H9 (cell line): Measurements from ENCODE around the gene LGR5. TPM values are rescaled to one million over a fixed set of nuclear protein-coding genes. Genes with fewer than 3 reads are reported as not detected.
A peak's percentile ranks its signal among the peaks of the same experiment; 100 is the strongest.

ENCODE experiments used
- DNase-seq: peaks from one replicate; pipeline ENCODE4 v3.0.0-alpha.2; 2017
- H2AFZ ChIP-seq: one replicate; pipeline ENCODE4 v1.6.1; 2013; ENCODE audit warnings: mild to moderate bottlenecking, low read length, control low read depth, moderate library complexity
- H2AK5ac ChIP-seq: 2 replicates; pipeline ENCODE4 v1.6.1; 2013; ENCODE audit warnings: low read length, control low read depth, mixed read lengths; ENCODE audit not compliant: insufficient read length
- H2BK120ac ChIP-seq: one replicate; pipeline ENCODE4 v1.6.1; 2013; ENCODE audit warnings: low read depth, mild to moderate bottlenecking, low read length, control low read depth, inconsistent platforms; ENCODE audit not compliant: poor library complexity, severe bottlenecking
- H2BK12ac ChIP-seq: 2 replicates; pipeline ENCODE4 v1.6.1; 2013; ENCODE audit warnings: low read length, control low read depth, mixed read lengths, low read depth; ENCODE audit not compliant: insufficient read length
- H2BK15ac ChIP-seq: 2 replicates; pipeline ENCODE4 v1.6.1; 2013; ENCODE audit warnings: low read depth, low read length, control low read depth
- H2BK20ac ChIP-seq: one replicate; pipeline ENCODE4 v1.6.1; 2013; ENCODE audit warnings: low read depth, mild to moderate bottlenecking, low read length, control low read depth, inconsistent platforms; ENCODE audit not compliant: poor library complexity, severe bottlenecking
- H2BK5ac ChIP-seq: 2 replicates; pipeline ENCODE4 v1.6.1; 2013; ENCODE audit warnings: low read length, control low read depth, mixed read lengths; ENCODE audit not compliant: insufficient read length
- H3K14ac ChIP-seq: 2 replicates; pipeline ENCODE4 v1.6.1; 2013; ENCODE audit warnings: low read length, control low read depth; ENCODE audit not compliant: insufficient read depth
- H3K18ac ChIP-seq: 2 replicates; pipeline ENCODE4 v1.6.1; 2013; ENCODE audit warnings: low read depth, mild to moderate bottlenecking, mixed read lengths, low read length, control low read depth; ENCODE audit not compliant: insufficient read length
- H3K23ac ChIP-seq: 2 replicates; pipeline ENCODE4 v1.6.1; 2013; ENCODE audit warnings: low read length, control low read depth, mixed read lengths, low read depth; ENCODE audit not compliant: insufficient read length
- H3K23me2 ChIP-seq: 2 replicates; pipeline ENCODE4 v1.6.1; 2013; ENCODE audit warnings: low read depth, mild to moderate bottlenecking, mixed read lengths, low read length, control low read depth; ENCODE audit not compliant: insufficient read length, poor library complexity, severe bottlenecking
- H3K27ac ChIP-seq: 2 replicates; pipeline ENCODE4 v1.5.1; 2013; ENCODE audit warnings: low read length, control low read depth, mixed read lengths, low read depth; ENCODE audit not compliant: insufficient read length
- H3K27me3 ChIP-seq: 2 replicates; pipeline ENCODE4 v1.6.1; 2013; ENCODE audit warnings: low read length, control low read depth, inconsistent platforms; ENCODE audit not compliant: insufficient read depth
- H3K4ac ChIP-seq: 2 replicates; pipeline ENCODE4 v1.6.1; 2013; ENCODE audit warnings: low read depth, mild to moderate bottlenecking, control low read depth, inconsistent platforms, low read length, moderate library complexity
- H3K4me1 ChIP-seq: 2 replicates; pipeline ENCODE4 v1.6.1; 2013; ENCODE audit warnings: low read length, control low read depth, inconsistent platforms; ENCODE audit not compliant: insufficient read depth
- H3K4me2 ChIP-seq: 2 replicates; pipeline ENCODE4 v1.6.1; 2013; ENCODE audit warnings: low read length, control low read depth, mixed read lengths; ENCODE audit not compliant: insufficient read length, insufficient read depth
- H3K56ac ChIP-seq: 2 replicates; pipeline ENCODE4 v1.6.1; 2013; ENCODE audit warnings: low read depth, mild to moderate bottlenecking, mixed read lengths, low read length, control low read depth; ENCODE audit not compliant: insufficient read length
- H3K79me1 ChIP-seq: 2 replicates; pipeline ENCODE4 v1.6.1; 2013; ENCODE audit warnings: low read depth, mild to moderate bottlenecking, moderate library complexity, low read length, control low read depth, inconsistent platforms; ENCODE audit not compliant: insufficient read depth, poor library complexity, severe bottlenecking
- H3K79me2 ChIP-seq: 2 replicates; pipeline ENCODE4 v1.6.1; 2013; ENCODE audit warnings: low read length, control low read depth, inconsistent platforms; ENCODE audit not compliant: insufficient read depth
- H3K9ac ChIP-seq: 2 replicates; pipeline ENCODE4 v1.6.1; 2013; ENCODE audit warnings: low read length, control low read depth, mixed read lengths; ENCODE audit not compliant: insufficient read length; ENCODE audit errors: extremely low read depth
- H3K9me3 ChIP-seq: one replicate; pipeline ENCODE4 v1.6.1; 2013; ENCODE audit warnings: low read depth, low read length, inconsistent platforms; ENCODE audit not compliant: control insufficient read depth
- H3T11ph ChIP-seq: one replicate; pipeline ENCODE4 v1.6.1; 2013; ENCODE audit warnings: mild to moderate bottlenecking, low read length, control low read depth, inconsistent platforms
- H4K20me1 ChIP-seq: one replicate; pipeline ENCODE4 v1.6.1; 2013; ENCODE audit not compliant: control insufficient read depth, insufficient read length, insufficient read depth
- H4K5ac ChIP-seq: 2 replicates; pipeline ENCODE4 v1.6.1; 2013; ENCODE audit warnings: low read depth, mild to moderate bottlenecking, mixed read lengths, low read length, control low read depth; ENCODE audit not compliant: insufficient read length
- H4K8ac ChIP-seq: replicated peaks from 2 replicates; pipeline ENCODE4 v1.6.1; 2013; ENCODE audit warnings: low read length, control low read depth, mixed read lengths, low read depth; ENCODE audit not compliant: insufficient read length
- H4K91ac ChIP-seq: 2 replicates; pipeline ENCODE4 v1.6.1; 2013; ENCODE audit warnings: low read depth, mild to moderate bottlenecking, moderate library complexity, mixed read lengths, low read length, control low read depth; ENCODE audit not compliant: insufficient read length
- H3K27ac Mint-ChIP-seq, 3 experiments: 2 replicates in 2 of 3; 3 replicates in 1 of 3; pipeline ENCODE4 v1.8.0; 2020 to 2021; ENCODE audit warnings: mixed read lengths in 3 of 3, mild to moderate bottlenecking in 1 of 3, moderate library complexity in 1 of 3
- H3K27me3 Mint-ChIP-seq: 2 replicates; pipeline ENCODE4 v1.8.0; 2021; ENCODE audit warnings: low read depth, mild to moderate bottlenecking, moderate library complexity, mixed read lengths
- H3K36me3 Mint-ChIP-seq, 3 experiments: 2 replicates in 2 of 3; 3 replicates in 1 of 3; pipeline ENCODE4 v1.8.0; 2020 to 2021; ENCODE audit warnings: low read depth in 3 of 3, mixed read lengths in 3 of 3; ENCODE audit not compliant: insufficient read depth in 1 of 3
- H3K4me1 Mint-ChIP-seq, 2 experiments: 2 replicates each; pipeline ENCODE4 v1.8.0; 2020; ENCODE audit warnings: mixed read lengths in 2 of 2
- H3K4me3 Mint-ChIP-seq, 2 experiments: 2 replicates in 1 of 2; 3 replicates in 1 of 2; pipeline ENCODE4 v1.8.0; 2020 to 2021; ENCODE audit warnings: mild to moderate bottlenecking in 2 of 2, mixed read lengths in 2 of 2, moderate library complexity in 1 of 2
- H3K9me3 Mint-ChIP-seq, 2 experiments: 2 replicates in 1 of 2; 3 replicates in 1 of 2; pipeline ENCODE4 v1.8.0; 2020; ENCODE audit warnings: mild to moderate bottlenecking in 2 of 2, mixed read lengths in 2 of 2, moderate library complexity in 1 of 2
- WGBS: extraction: QIAGEN DNeasy Blood & Tissue Kit; methylation state at CpG from one replicate; pipeline ENCODE4 v1.1.7; 2013; ENCODE audit warnings: missing lambda C conversion rate, low lambda C conversion rate, mixed read lengths; ENCODE audit not compliant: insufficient read length; ENCODE audit errors: extremely low coverage; 5-methylcytosine and 5-hydroxymethylcytosine counted together
- total RNA-seq: library from RNA; stranded (reverse); gene quantifications from 2 replicates; pipeline ENCODE4 v1.2.1, GENCODE V29; 2021
- TF ChIP-seq, protein P1 (sequence below): fragments of 200-600 bp; sonication (generic); conservative IDR thresholded peaks from 3 replicates; pipeline ENCODE4 v1.8.0; 2021; ENCODE audit warnings: antibody characterized with exemption, mild to moderate bottlenecking

Gene LGR5
- total RNA-seq, 1 experiment from 2014 or later, result 0.09 TPM

DNA sequence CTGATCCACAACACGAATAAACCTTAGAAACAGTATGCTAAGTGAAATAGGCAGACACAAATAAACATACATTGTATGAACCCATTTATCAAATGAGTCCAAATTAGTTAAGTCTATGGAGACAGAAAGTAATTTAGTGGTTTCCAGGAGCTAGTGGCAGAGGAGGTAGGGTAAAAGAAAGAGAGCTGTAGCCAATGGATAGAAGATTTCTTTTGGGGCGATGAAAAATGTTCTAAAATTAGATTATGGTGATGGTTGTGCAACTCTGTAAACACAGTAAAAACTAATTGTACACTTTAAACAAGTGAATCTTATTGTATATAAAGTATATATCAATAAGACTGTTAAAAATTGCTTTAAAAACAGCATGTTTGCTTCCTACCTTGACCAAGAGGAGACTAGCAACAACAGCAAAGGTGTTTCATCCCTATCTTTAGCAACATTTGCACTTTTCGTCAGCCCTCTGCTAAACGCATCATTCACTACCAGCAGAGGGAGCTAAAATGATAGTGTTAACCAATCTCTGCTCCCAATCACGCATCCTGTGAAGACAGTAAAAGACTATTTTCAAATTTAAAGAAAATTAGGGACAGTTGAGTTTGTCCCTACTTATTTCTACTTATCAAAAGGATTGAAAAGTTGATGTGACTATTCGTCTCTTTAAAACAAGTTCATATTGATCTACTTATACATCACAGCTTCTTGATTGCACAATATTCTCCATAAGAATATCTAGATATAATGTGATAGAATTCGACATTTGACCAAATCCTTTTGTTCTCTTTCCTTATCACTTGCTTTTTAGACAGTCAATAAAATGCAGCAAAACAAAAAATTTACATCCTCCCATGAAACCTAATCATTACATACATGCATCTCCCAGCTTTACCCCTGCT is 24.0 kb upstream of the LGR5 start:
- no peak overlapping the region for H2BK15ac ChIP-seq
- DNase-seq, result peak; percentile 41
- no peak overlapping the region for H2AFZ ChIP-seq
- peaks cover 27 to 28% of the 10 kb centered on the region in 2 experiments for H3K9me3 Mint-ChIP-seq
- no peak overlapping the region for H3K27ac ChIP-seq
- H3K36me3 Mint-ChIP-seq, result peaks cover 0 to 34% (median 4%) of the 10 kb centered on the region in 3 experiments; a peak in 6 of 7 replicates
- H3K4me1 ChIP-seq, result no peaks in the 10 kb centered on the region
- no peak overlapping the region for H3T11ph ChIP-seq
- H4K5ac ChIP-seq, result no peak overlapping the region
- no peak overlapping the region for H4K91ac ChIP-seq
- TF ChIP-seq, protein P1, sequence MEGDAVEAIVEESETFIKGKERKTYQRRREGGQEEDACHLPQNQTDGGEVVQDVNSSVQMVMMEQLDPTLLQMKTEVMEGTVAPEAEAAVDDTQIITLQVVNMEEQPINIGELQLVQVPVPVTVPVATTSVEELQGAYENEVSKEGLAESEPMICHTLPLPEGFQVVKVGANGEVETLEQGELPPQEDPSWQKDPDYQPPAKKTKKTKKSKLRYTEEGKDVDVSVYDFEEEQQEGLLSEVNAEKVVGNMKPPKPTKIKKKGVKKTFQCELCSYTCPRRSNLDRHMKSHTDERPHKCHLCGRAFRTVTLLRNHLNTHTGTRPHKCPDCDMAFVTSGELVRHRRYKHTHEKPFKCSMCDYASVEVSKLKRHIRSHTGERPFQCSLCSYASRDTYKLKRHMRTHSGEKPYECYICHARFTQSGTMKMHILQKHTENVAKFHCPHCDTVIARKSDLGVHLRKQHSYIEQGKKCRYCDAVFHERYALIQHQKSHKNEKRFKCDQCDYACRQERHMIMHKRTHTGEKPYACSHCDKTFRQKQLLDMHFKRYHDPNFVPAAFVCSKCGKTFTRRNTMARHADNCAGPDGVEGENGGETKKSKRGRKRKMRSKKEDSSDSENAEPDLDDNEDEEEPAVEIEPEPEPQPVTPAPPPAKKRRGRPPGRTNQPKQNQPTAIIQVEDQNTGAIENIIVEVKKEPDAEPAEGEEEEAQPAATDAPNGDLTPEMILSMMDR, result peak; percentile 87
- H3K23me2 ChIP-seq, result no peaks in the 10 kb centered on the region
- no peak overlapping the region for H3K27ac Mint-ChIP-seq
- no peak overlapping the region for H3K56ac ChIP-seq
- no peak overlapping the region for H3K4ac ChIP-seq
- H3K9me3 ChIP-seq, result no peaks in the 10 kb centered on the region
- no peak overlapping the region for H2BK12ac ChIP-seq
- no peak overlapping the region for H2BK5ac ChIP-seq
- WGBS, result no CpG with 5 or more reads among the region's 7 CpGs
- no peaks in the 10 kb centered on the region for H3K27me3 Mint-ChIP-seq
- H3K4me2 ChIP-seq, result no peak overlapping the region
- no peak overlapping the region for H3K18ac ChIP-seq
- H3K79me1 ChIP-seq, result no peaks in the 10 kb centered on the region
- no peak overlapping the region for H2BK20ac ChIP-seq
- no peak overlapping the region for H2AK5ac ChIP-seq
- H3K4me3 Mint-ChIP-seq, result no peak overlapping the region
- H3K79me2 ChIP-seq, result no peaks in the 10 kb centered on the region
- no peaks in the 10 kb centered on the region for H4K20me1 ChIP-seq
- no peak overlapping the region for H3K23ac ChIP-seq
- no peaks in the 10 kb centered on the region for H3K27me3 ChIP-seq
- no peak overlapping the region for H3K9ac ChIP-seq
- H3K14ac ChIP-seq, result no peak overlapping the region
- H2BK120ac ChIP-seq, result no peak overlapping the region
- no peak overlapping the region for H4K8ac ChIP-seq
- H3K4me1 Mint-ChIP-seq, result no peaks in the 10 kb centered on the region
